ENCODE results near the gene ADIPOR2. TPM values are rescaled to one million over a fixed set of nuclear protein-coding genes. Genes with fewer than 3 reads are reported as not detected.

The ADIPOR2 gene
- total RNA-seq, 1 experiment from 2014 or later = 45.3 TPM

DNA sequence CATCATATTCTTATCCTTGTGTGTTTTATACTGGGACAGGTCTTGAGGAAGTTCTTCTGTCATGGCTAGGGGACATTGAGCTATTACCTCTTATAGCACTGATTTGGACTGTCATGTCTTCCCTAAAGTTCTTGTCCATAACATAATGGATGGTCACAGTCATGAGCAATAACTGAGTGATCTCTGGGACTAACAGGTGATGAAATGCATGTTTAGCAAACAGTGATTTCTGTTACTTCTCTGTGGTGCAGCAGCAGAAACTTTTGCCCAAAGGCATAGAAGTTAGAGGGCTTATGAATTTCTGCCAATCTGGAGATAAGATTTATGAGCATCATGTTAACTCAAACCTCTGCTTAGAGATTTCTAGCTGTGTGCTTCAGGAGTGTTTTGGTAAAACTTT lies 5.9 kb downstream of the ADIPOR2 start:
- Histone ChIP-seq H3K4me2 (ENCODE audit: insufficient read depth, insufficient read length, low read length) (no peak overlapping the region), H3K79me2 (ENCODE audit: insufficient read depth, low read length) (peaks cover 46% of the 10 kb centered on the region; the same call in 1 of the 2 replicates), H3K27me3 (ENCODE audit: insufficient read depth, low read length) (no peaks in the 10 kb centered on the region), H3K23ac (ENCODE audit: insufficient read length, low read depth, low read length) (no peak overlapping the region), H3K27ac (ENCODE audit: insufficient read length, low read depth, low read length) (no peak overlapping the region), H2AK5ac (ENCODE audit: insufficient read length, low read length) (no peak overlapping the region), H3K9ac (ENCODE audit: extremely low read depth, insufficient read length, low read length) (no peak overlapping the region), H2BK20ac (ENCODE audit: low read depth, low read length, poor library complexity, severe bottlenecking) (no peak overlapping the region), H3K9me3 (ENCODE audit: control insufficient read depth, low read depth, low read length) (no peaks in the 10 kb centered on the region), H2BK15ac (ENCODE audit: low read depth, low read length) (no peak overlapping the region), H4K91ac (ENCODE audit: insufficient read length, low read depth, low read length) (no peak overlapping the region), H2BK120ac (ENCODE audit: low read depth, low read length, poor library complexity, severe bottlenecking) (no peak overlapping the region), H2AFZ (ENCODE audit: low read length) (no peak overlapping the region), H2BK5ac (ENCODE audit: insufficient read length, low read length) (no peak overlapping the region), H3K23me2 (ENCODE audit: insufficient read length, low read depth, low read length, poor library complexity, severe bottlenecking) (peaks cover 2% of the 10 kb centered on the region), H4K5ac (ENCODE audit: insufficient read length, low read depth, low read length) (no peak overlapping the region), H3K56ac (ENCODE audit: insufficient read length, low read depth, low read length) (no peak overlapping the region), H3K14ac (ENCODE audit: insufficient read depth, low read length) (no peak overlapping the region), H4K20me1 (ENCODE audit: control insufficient read depth, insufficient read depth, insufficient read length) (no peaks in the 10 kb centered on the region), H4K8ac (replicated peaks; ENCODE audit: insufficient read length, low read depth, low read length) (no peak overlapping the region), H3K4me1 (ENCODE audit: insufficient read depth, low read length) (no peaks in the 10 kb centered on the region), H3T11ph (ENCODE audit: low read length) (no peak overlapping the region), H3K18ac (ENCODE audit: insufficient read length, low read depth, low read length) (no peak overlapping the region), H3K4ac (ENCODE audit: low read depth, low read length) (no peak overlapping the region), H2BK12ac (ENCODE audit: insufficient read length, low read depth, low read length) (no peak overlapping the region), H3K79me1 (ENCODE audit: insufficient read depth, low read depth, low read length, poor library complexity, severe bottlenecking) (peaks cover 7% of the 10 kb centered on the region)
- Mint-ChIP-seq H3K27ac (no peak overlapping the region), H3K9me3 (no peaks in the 10 kb centered on the region), H3K36me3 (ENCODE audit: insufficient read depth in 1 of 3, low read depth in 3 of 3) (peaks cover 4 to 11% (median 6%) of the 10 kb centered on the region in 3 experiments; a peak in 5 of 7 replicates), H3K4me3 (no peak overlapping the region), H3K4me1 (peaks cover 13 to 16% of the 10 kb centered on the region in 2 experiments), H3K27me3 (ENCODE audit: low read depth) (no peaks in the 10 kb centered on the region)
- TF ChIP-seq CTCF (conservative IDR thresholded peaks at IDR 0.05) = no peak
- DNase-seq = no peak
